Measurements from ENCODE around the gene RAB11FIP5.

Gene RAB11FIP5

GRCh38 chr2:73028841-73029240 lies 83.9 kb downstream of the RAB11FIP5 start:
- no peak for DNase-seq

- no peak for DNase-seq
Measured at GRCh38 chr2:73027340-73027739, 85.4 kb downstream of the RAB11FIP5 start.

- DNase-seq: no peak
Measured at GRCh38 chr2:73023497-73023896, 89.3 kb downstream of the RAB11FIP5 start.

Data from NCI-H2029 treated with DMSO at 0.1 percent for 48 hours (cell line).